Measurements from ENCODE around the gene DERA. TPM values are rescaled to one million over a fixed set of nuclear protein-coding genes. Genes with fewer than 3 reads are reported as not detected.
"Not testable (repeated sequence)": the region's sequence is repeated elsewhere in the genome, so short reads cannot be mapped to it uniquely, and the experiment has no call there.

DERA gene
- total RNA-seq, 3 donors from 2014 or later, result 28.8 to 51.7 (median 44.2) TPM

GRCh38 chr12:16048511-16048910 lies 137.4 kb downstream of the DERA start:
- Histone ChIP-seq H3K27ac (no peak overlapping the region), H3K27me3 (no peaks in the 10 kb centered on the region), H3K4me3 (no peak overlapping the region), H3K9me3 (peaks cover 6 to 22% of the 10 kb centered on the region in 2 donors), H3K36me3 (no peaks in the 10 kb centered on the region), H3K4me1 (no peaks in the 10 kb centered on the region)
- intact Hi-C loops (cut with DNase I; ENCODE audit: low total_unique reads), result no loop called here
- no peak for TF ChIP-seq CTCF (IDR thresholded peaks at IDR 0.05)
- no peak for TF ChIP-seq POLR2AphosphoS5 (IDR thresholded peaks at IDR 0.05)
- no peak for TF ChIP-seq POLR2A (IDR thresholded peaks at IDR 0.05)
- DNase-seq (ENCODE audit: low spot score in 2 of 2), result no peak

- no peaks in the 10 kb centered on the region for H3K36me3 ChIP-seq
- DNase-seq (ENCODE audit: low spot score in 2 of 2), result no peak
- H3K27me3 ChIP-seq, result no peaks in the 10 kb centered on the region
- H3K4me1 ChIP-seq, result no peaks in the 10 kb centered on the region
- H3K4me3 ChIP-seq, result no peak overlapping the region
- intact Hi-C loops (cut with DNase I; ENCODE audit: low total_unique reads), result no loop called here
- no peak for TF ChIP-seq CTCF (IDR thresholded peaks at IDR 0.05)
- TF ChIP-seq POLR2AphosphoS5 (IDR thresholded peaks at IDR 0.05), result no peak
- no peak for TF ChIP-seq POLR2A (IDR thresholded peaks at IDR 0.05)
- peaks cover 14 to 23% of the 10 kb centered on the region in 2 donors for H3K9me3 ChIP-seq
- H3K27ac ChIP-seq, result no peak overlapping the region
Observed at GRCh38 chr12:16056910-16057309, 145.8 kb downstream of the DERA start.

GRCh38 chr12:16057351-16057751 lies 146.2 kb downstream of the DERA start:
- H3K36me3 ChIP-seq; H3K27me3 ChIP-seq; DNase-seq (ENCODE audit: low spot score in 2 of 2); intact Hi-C loops (cut with DNase I; ENCODE audit: low total_unique reads); H3K4me1 ChIP-seq; H3K4me3 ChIP-seq; H3K27ac ChIP-seq: not testable (repeated sequence)
- peaks cover 14 to 23% of the 10 kb centered on the region in 2 donors for H3K9me3 ChIP-seq

GRCh38 chr12:16062611-16063010 lies 151.5 kb downstream of the DERA start:
- TF ChIP-seq POLR2A (IDR thresholded peaks at IDR 0.05) (no peak), POLR2AphosphoS5 (IDR thresholded peaks at IDR 0.05) (no peak), CTCF (IDR thresholded peaks at IDR 0.05) (no peak)
- no peak for DNase-seq (ENCODE audit: low spot score in 2 of 2)
- no peak overlapping the region for H3K4me3 ChIP-seq
- intact Hi-C loops (cut with DNase I; ENCODE audit: low total_unique reads), result no loop called here
- peaks cover 0 to under 1% of the 10 kb centered on the region in 2 donors for H3K9me3 ChIP-seq
- no peak overlapping the region for H3K27ac ChIP-seq
- no peaks in the 10 kb centered on the region for H3K36me3 ChIP-seq
- no peaks in the 10 kb centered on the region for H3K4me1 ChIP-seq
- H3K27me3 ChIP-seq, result no peaks in the 10 kb centered on the region

- no peaks in the 10 kb centered on the region for H3K27me3 ChIP-seq
- H3K4me3 ChIP-seq, result no peak overlapping the region
- no peaks in the 10 kb centered on the region for H3K36me3 ChIP-seq
- no peaks in the 10 kb centered on the region for H3K4me1 ChIP-seq
- H3K27ac ChIP-seq, result no peak overlapping the region
- TF ChIP-seq POLR2AphosphoS5 (IDR thresholded peaks at IDR 0.05) (no peak), POLR2A (IDR thresholded peaks at IDR 0.05) (no peak), CTCF (IDR thresholded peaks at IDR 0.05) (no peak)
- H3K9me3 ChIP-seq, result no peaks in the 10 kb centered on the region
- intact Hi-C loops (cut with DNase I; ENCODE audit: low total_unique reads), result no loop called here
- DNase-seq (ENCODE audit: low spot score in 2 of 2), result no peak
Observed at GRCh38 chr12:16063726-16064125, 152.6 kb downstream of the DERA start.

GRCh38 chr12:16070113-16070512 lies 159.0 kb downstream of the DERA start:
- Histone ChIP-seq H3K27me3 (no peaks in the 10 kb centered on the region), H3K27ac (no peak overlapping the region), H3K9me3 (no peaks in the 10 kb centered on the region), H3K4me1 (no peaks in the 10 kb centered on the region), H3K36me3 (no peaks in the 10 kb centered on the region), H3K4me3 (no peak overlapping the region)
- no peak for TF ChIP-seq CTCF (IDR thresholded peaks at IDR 0.05)
- no peak for TF ChIP-seq POLR2A (IDR thresholded peaks at IDR 0.05)
- intact Hi-C loops (cut with DNase I; ENCODE audit: low total_unique reads), result no loop called here
- no peak for DNase-seq (ENCODE audit: low spot score in 2 of 2)

Data from breast epithelium (tissue), 4 donors.